Measurements from ENCODE around the gene SMG9. TPM values are rescaled to one million over a fixed set of nuclear protein-coding genes. Genes with fewer than 3 reads are reported as not detected.

SMG9 gene
- total RNA-seq, 1 donor from 2014 or later, result 44.7 TPM

DNA sequence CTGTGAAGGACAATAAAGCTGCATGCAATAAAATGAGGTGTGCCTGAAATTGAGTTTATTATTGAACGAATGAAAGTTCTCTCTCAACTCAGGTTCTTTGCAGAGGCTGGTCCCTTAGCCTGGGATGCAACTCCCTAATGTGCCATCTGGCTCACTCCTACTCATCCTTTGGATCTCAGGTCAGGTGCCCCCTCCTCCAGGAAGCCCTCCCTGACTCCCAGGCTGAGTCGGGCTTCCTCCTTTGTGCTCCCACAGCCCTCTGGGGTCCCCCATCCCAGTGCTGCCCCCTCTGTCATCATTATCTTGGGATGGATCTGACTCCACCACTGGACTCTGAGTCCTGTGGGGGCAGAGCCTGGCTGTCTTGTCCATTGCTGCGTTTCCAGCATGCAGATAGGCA, 41.6 kb downstream of the SMG9 start:
- intact Hi-C loops (cut with DNase I), result no loop called here
- TF ChIP-seq, protein P1, sequence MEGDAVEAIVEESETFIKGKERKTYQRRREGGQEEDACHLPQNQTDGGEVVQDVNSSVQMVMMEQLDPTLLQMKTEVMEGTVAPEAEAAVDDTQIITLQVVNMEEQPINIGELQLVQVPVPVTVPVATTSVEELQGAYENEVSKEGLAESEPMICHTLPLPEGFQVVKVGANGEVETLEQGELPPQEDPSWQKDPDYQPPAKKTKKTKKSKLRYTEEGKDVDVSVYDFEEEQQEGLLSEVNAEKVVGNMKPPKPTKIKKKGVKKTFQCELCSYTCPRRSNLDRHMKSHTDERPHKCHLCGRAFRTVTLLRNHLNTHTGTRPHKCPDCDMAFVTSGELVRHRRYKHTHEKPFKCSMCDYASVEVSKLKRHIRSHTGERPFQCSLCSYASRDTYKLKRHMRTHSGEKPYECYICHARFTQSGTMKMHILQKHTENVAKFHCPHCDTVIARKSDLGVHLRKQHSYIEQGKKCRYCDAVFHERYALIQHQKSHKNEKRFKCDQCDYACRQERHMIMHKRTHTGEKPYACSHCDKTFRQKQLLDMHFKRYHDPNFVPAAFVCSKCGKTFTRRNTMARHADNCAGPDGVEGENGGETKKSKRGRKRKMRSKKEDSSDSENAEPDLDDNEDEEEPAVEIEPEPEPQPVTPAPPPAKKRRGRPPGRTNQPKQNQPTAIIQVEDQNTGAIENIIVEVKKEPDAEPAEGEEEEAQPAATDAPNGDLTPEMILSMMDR (IDR thresholded peaks at IDR 0.05), result no peak
- Histone ChIP-seq H3K4me1 (no peaks in the 10 kb centered on the region), H3K27ac (no peak overlapping the region), H3K4me3 (no peak overlapping the region), H3K27me3 (no peaks in the 10 kb centered on the region), H3K9me3 (peaks cover 7% of the 10 kb centered on the region), H3K36me3 (no peaks in the 10 kb centered on the region)
- DNase-seq, result no peak
- ATAC-seq, result no peak

DNA sequence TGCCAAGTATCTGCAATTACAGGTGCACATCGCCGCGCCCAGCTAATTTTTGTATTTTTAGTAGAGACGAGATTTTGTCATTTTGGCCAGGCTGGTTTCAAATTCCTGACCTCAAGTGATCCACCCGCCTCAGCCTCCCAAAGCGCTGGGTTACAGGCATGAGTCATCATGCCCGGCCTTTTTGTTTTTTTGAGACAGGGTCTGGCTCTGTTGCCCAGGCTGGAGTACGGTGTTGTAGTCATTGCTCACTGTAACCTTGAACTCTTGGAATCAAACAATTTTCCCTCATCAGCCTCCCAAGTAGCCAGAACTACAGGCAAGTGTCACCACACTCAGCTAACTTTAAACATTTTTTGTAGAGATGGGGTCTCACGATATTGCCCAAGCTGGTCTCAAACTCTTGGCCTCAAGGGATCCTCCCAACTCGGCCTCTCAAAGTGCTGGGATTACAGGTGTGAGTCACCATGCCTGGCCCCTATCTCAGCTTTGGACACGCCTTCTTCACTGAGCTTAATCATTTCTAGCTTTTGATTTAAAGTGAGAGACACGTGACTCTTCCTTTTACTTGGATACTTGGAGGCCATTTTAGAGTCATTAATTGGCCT, 42.9 kb downstream of the SMG9 start:
- ATAC-seq, result no peak
- no peak overlapping the region for H3K4me3 ChIP-seq
- H3K36me3 ChIP-seq, result no peaks in the 10 kb centered on the region
- intact Hi-C loops (cut with DNase I), result no loop called here
- DNase-seq, result no peak
- H3K9me3 ChIP-seq, result peaks cover 7% of the 10 kb centered on the region
- TF ChIP-seq, protein P1 (IDR thresholded peaks at IDR 0.05), result no peak
- no peaks in the 10 kb centered on the region for H3K4me1 ChIP-seq
- H3K27me3 ChIP-seq, result no peaks in the 10 kb centered on the region
- H3K27ac ChIP-seq, result no peak overlapping the region

DNA sequence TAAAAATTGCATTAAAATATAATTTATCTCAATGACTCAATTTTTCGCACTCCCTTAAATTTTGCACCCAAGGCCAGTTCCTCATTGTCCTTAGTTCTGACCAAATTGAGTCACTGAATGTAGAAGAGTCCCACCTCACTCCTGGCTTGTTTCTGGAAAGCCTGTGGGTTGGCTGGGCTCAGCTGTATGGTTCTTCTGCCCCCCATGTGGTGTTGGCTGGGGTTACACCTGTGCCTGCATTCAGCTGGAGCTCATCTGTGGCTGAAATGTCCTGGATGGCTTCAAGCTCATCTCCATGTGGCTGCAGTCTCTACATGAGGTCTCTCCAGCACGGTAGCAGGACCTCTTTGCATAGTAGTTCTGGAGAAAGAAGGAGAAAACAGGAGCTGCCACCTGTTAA, 46.0 kb downstream of the SMG9 start:
- ATAC-seq, result no peak
- peaks cover 7% of the 10 kb centered on the region for H3K9me3 ChIP-seq
- no peaks in the 10 kb centered on the region for H3K36me3 ChIP-seq
- no peaks in the 10 kb centered on the region for H3K27me3 ChIP-seq
- no peak for DNase-seq
- intact Hi-C loops (cut with DNase I), result no loop called here
- TF ChIP-seq, protein P1 (IDR thresholded peaks at IDR 0.05), result no peak
- no peaks in the 10 kb centered on the region for H3K4me1 ChIP-seq
- no peak overlapping the region for H3K27ac ChIP-seq
- H3K4me3 ChIP-seq, result no peak overlapping the region

DNA sequence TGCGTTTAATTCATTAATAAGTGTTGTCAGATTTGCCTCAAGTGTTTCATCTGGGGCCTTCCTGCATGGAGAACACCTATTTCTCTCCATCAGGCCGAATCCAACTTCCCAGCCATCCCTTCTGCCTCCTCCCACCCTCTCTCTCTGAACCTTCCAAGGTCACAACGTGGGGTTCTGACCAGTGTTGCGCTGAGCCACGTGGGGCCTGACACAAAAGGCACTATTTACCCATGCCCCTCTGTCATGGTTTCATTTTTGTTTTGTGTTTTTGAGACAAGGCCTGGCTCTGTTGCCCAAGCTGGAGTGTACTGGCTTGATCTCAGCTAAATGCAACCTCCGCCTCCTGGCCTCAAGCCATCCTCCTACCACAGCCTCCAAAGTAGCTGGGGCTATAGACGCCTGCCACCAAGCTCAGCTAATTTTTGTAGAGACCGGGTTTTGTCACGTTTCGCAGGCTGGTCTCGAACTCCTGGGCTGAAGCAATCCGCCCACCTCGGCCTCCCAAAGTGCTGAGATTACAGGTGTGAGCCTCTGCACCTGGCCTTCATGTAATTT, 47.5 kb downstream of the SMG9 start:
- TF ChIP-seq, protein P1 (IDR thresholded peaks at IDR 0.05), result no peak
- H3K9me3 ChIP-seq, result peaks cover 7% of the 10 kb centered on the region

DNA sequence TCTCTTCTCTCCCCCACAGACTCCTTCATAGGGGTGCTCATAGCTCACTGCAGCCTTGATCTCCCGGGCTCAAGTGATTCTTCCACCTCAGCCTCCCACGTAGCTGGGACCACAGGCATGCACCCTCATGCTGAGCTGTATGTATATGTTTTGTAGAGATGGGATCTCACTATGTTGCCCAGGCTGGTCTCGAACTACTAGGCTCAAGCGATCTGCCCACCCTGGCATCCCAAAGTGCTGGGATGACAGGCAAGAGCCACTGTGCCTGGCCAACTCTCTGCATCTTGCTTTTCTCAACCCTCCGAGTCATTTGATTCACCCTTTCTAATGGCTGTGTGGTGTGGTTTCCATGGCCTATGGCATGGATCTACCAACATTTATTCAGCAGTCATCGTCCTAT, 49.0 kb downstream of the SMG9 start:
- DNase-seq (no peak), ATAC-seq (no peak)
- Histone ChIP-seq H3K4me3 (no peak overlapping the region), H3K4me1 (peaks cover 2% of the 10 kb centered on the region), H3K9me3 (peaks cover 7% of the 10 kb centered on the region), H3K27ac (no peak overlapping the region), H3K27me3 (no peaks in the 10 kb centered on the region), H3K36me3 (no peaks in the 10 kb centered on the region)
- TF ChIP-seq, protein P1 (IDR thresholded peaks at IDR 0.05), result no peak
- intact Hi-C loops (cut with DNase I), result no loop called here

More for the DNA sequence above, 47.5 kb downstream of the SMG9 start:
- H3K27me3 ChIP-seq, result no peaks in the 10 kb centered on the region
- ATAC-seq (no peak), DNase-seq (no peak)
- intact Hi-C loops (cut with DNase I), result no loop called here
- H3K4me1 ChIP-seq, result no peaks in the 10 kb centered on the region
- H3K27ac ChIP-seq, result no peak overlapping the region
- H3K36me3 ChIP-seq, result no peaks in the 10 kb centered on the region
- no peak overlapping the region for H3K4me3 ChIP-seq

All from upper lobe of right lung (tissue), 1 donor.